GM23338 (cell line): Measurements from ENCODE around the gene DIP2B. TPM values are rescaled to one million over a fixed set of nuclear protein-coding genes. Genes with fewer than 3 reads are reported as not detected.
A peak's percentile ranks its signal among the peaks of the same experiment; 100 is the strongest.

Experiments
- ATAC-seq: fragments of 200-7000 bp; cut with Tn5 transposase; 3 replicates; pipeline ENCODE4 v1.9.1; 2020
- DNase-seq: peaks from one replicate; pipeline ENCODE4 v3.0.0-alpha.2; 2015; ENCODE audit warnings: low spot score
- H2AFZ ChIP-seq: fragments of 200-600 bp; sonication (generic); 2 replicates; pipeline ENCODE4 v1.8.0; 2016; ENCODE audit warnings: antibody characterized with exemption, mild to moderate bottlenecking, moderate library complexity
- H3F3A ChIP-seq: fragments of 200-600 bp; sonication (generic); replicated peaks from 2 replicates; pipeline ENCODE4 v1.8.0; 2017; ENCODE audit warnings: antibody characterized with exemption, mixed run types, low read depth
- H3K27ac ChIP-seq: fragments of 200-600 bp; sonication (generic); 2 replicates; pipeline ENCODE4 v1.6.1; 2016; ENCODE audit warnings: low read depth
- H3K27me3 ChIP-seq: fragments of 200-600 bp; sonication (generic); 2 replicates; pipeline ENCODE4 v1.8.0; 2016; ENCODE audit warnings: mild to moderate bottlenecking, mixed run types, moderate library complexity; ENCODE audit not compliant: insufficient read depth
- H3K36me3 ChIP-seq: fragments of 200-600 bp; sonication (generic); 2 replicates; pipeline ENCODE4 v1.8.0; 2016; ENCODE audit warnings: mild to moderate bottlenecking; ENCODE audit not compliant: insufficient read depth
- H3K4me1 ChIP-seq: fragments of 200-600 bp; sonication (generic); 2 replicates; pipeline ENCODE4 v1.8.0; 2016; ENCODE audit warnings: mild to moderate bottlenecking, moderate library complexity; ENCODE audit not compliant: insufficient read depth
- H3K4me2 ChIP-seq: fragments of 200-600 bp; sonication (generic); 2 replicates; pipeline ENCODE4 v1.7.1; 2017; ENCODE audit warnings: mixed run types
- H3K4me3 ChIP-seq: fragments of 200-600 bp; sonication (generic); 2 replicates; pipeline ENCODE4 v1.6.1; 2016; ENCODE audit warnings: mixed run types
- H3K79me2 ChIP-seq: fragments of 200-600 bp; sonication (generic); replicated peaks from 2 replicates; pipeline ENCODE4 v1.8.0; 2017; ENCODE audit warnings: mild to moderate bottlenecking; ENCODE audit not compliant: insufficient read depth
- H3K9me2 ChIP-seq: fragments of 200-600 bp; sonication (generic); 2 replicates; pipeline ENCODE4 v1.8.0; 2017; ENCODE audit not compliant: insufficient read depth
- H4K20me1 ChIP-seq: fragments of 200-600 bp; sonication (generic); replicated peaks from 2 replicates; pipeline ENCODE4 v1.8.0; 2017; ENCODE audit warnings: mild to moderate bottlenecking; ENCODE audit not compliant: insufficient read depth
- H3K27ac Mint-ChIP-seq: 2 replicates; pipeline ENCODE4 v1.8.0; 2020; ENCODE audit warnings: inconsistent platforms, mild to moderate bottlenecking, moderate library complexity, mixed read lengths
- H3K27me3 Mint-ChIP-seq: 3 replicates; pipeline ENCODE4 v1.8.0; 2022; ENCODE audit warnings: low read depth, mild to moderate bottlenecking, moderate library complexity, mixed read lengths, inconsistent platforms; ENCODE audit not compliant: insufficient read depth, poor library complexity
- H3K36me3 Mint-ChIP-seq: 3 replicates; pipeline ENCODE4 v1.8.0; 2021; ENCODE audit warnings: low read depth, mild to moderate bottlenecking, inconsistent platforms, moderate library complexity, mixed read lengths
- H3K4me1 Mint-ChIP-seq: 3 replicates; pipeline ENCODE4 v1.8.0; 2020; ENCODE audit warnings: mild to moderate bottlenecking, inconsistent platforms, mixed read lengths
- H3K4me3 Mint-ChIP-seq: 3 replicates; pipeline ENCODE4 v1.8.0; 2021; ENCODE audit warnings: moderate library complexity, mild to moderate bottlenecking, inconsistent platforms, mixed read lengths
- H3K9me3 Mint-ChIP-seq: 3 replicates; pipeline ENCODE4 v1.8.0; 2020; ENCODE audit warnings: moderate library complexity, mild to moderate bottlenecking, inconsistent platforms, mixed read lengths
- CREB1 ChIP-seq: fragments of 250-450 bp; sonication (Bioruptor Pico); IDR thresholded peaks from 2 replicates; pipeline ENCODE4 v1.5.0; 2020; ENCODE audit warnings: low read depth, mild to moderate bottlenecking, moderate library complexity
- CTCF ChIP-seq, 2 experiments: fragments of 200-600 bp in 1 of 2; sonication (generic) in 1 of 2; conservative IDR thresholded peaks; 2 replicates each; pipeline versions ENCODE4 v1.5.1 to v1.6.1; 2016 to 2017; ENCODE audit warnings: antibody characterized with exemption in 2 of 2, low read depth in 2 of 2, mild to moderate bottlenecking in 2 of 2, moderate library complexity in 1 of 2
- ETS1 ChIP-seq: IDR thresholded peaks from 2 replicates; pipeline ENCODE4 v1.6.1; 2016; ENCODE audit warnings: antibody characterized with exemption
- EZH2 ChIP-seq: fragments of 200-600 bp; sonication (generic); IDR thresholded peaks from one replicate; pipeline ENCODE4 v1.8.0; 2017; ENCODE audit warnings: antibody characterized with exemption, mild to moderate bottlenecking, low read depth; ENCODE audit not compliant: unreplicated experiment
- EZH2phosphoT487 ChIP-seq: fragments of 200-600 bp; sonication (generic); IDR thresholded peaks from one replicate; pipeline ENCODE4 v1.8.1; 2018; ENCODE audit warnings: antibody characterized with exemption; ENCODE audit not compliant: unreplicated experiment
- JUNB ChIP-seq: IDR thresholded peaks from one replicate; pipeline ENCODE4 v1.6.1; 2016; ENCODE audit warnings: antibody characterized with exemption; ENCODE audit not compliant: unreplicated experiment
- NANOG ChIP-seq: IDR thresholded peaks from 2 replicates; pipeline ENCODE4 v1.6.1; 2016; ENCODE audit warnings: antibody characterized with exemption, borderline replicate concordance
- POLR2AphosphoS5 ChIP-seq: IDR thresholded peaks from 2 replicates; pipeline ENCODE4 v1.6.1; 2016; ENCODE audit warnings: antibody characterized with exemption, low read depth
- REST ChIP-seq: IDR thresholded peaks from one replicate; pipeline ENCODE4 v1.6.1; 2018; ENCODE audit warnings: antibody characterized with exemption; ENCODE audit not compliant: unreplicated experiment
- STAT1 ChIP-seq: IDR thresholded peaks from one replicate; pipeline ENCODE4 v1.6.1; 2016; ENCODE audit warnings: antibody characterized with exemption; ENCODE audit not compliant: unreplicated experiment
- ZNF114 ChIP-seq: fragments of 250-450 bp; sonication (Bioruptor Pico); IDR thresholded peaks from 2 replicates; pipeline ENCODE4 v1.5.0; 2020; ENCODE audit warnings: mild to moderate bottlenecking, moderate library complexity
- ZNF331 ChIP-seq: fragments of 250-450 bp; sonication (Bioruptor Pico); IDR thresholded peaks from 2 replicates; pipeline ENCODE4 v1.5.0; 2020; ENCODE audit warnings: low read depth, mild to moderate bottlenecking, moderate library complexity
- ZNF462 ChIP-seq: fragments of 250-450 bp; sonication (Bioruptor Pico); IDR thresholded peaks from 2 replicates; pipeline ENCODE4 v1.5.0; 2020; ENCODE audit warnings: mild to moderate bottlenecking, moderate library complexity
- polyA plus RNA-seq: library from polyadenylated mRNA; unstranded; fragments of >200 nt; fragmentation: Nextera tagmentation; extraction: Ambion mirVana; gene quantifications from 2 replicates; pipeline ENCODE4 v1.2.1, GENCODE V29; 2016
- total RNA-seq: library from RNA; depleted of rRNA; stranded (reverse); fragments of >200 nt; shearing (Covaris generic); gene quantifications from 2 replicates; pipeline ENCODE4 v1.2.3, GENCODE V29; 2014

DIP2B gene
- total and polyA plus RNA-seq, 2 experiments from 2014 or later: 8.0 to 36.4 TPM

- ATAC-seq (no peak), DNase-seq (no peak)
- Mint-ChIP-seq H3K9me3 (no peaks in the 10 kb centered on the region), H3K27me3 (peaks cover 3% of the 10 kb centered on the region), H3K27ac (peak overlapping the region; percentile 62; the same call in 1 of the 2 replicates), H3K4me3 (no peak overlapping the region), H3K36me3 (peaks cover 11% of the 10 kb centered on the region), H3K4me1 (peaks cover 11% of the 10 kb centered on the region)
- Histone ChIP-seq H3F3A (no peaks in the 10 kb centered on the region), H3K27me3 (no peaks in the 10 kb centered on the region), H3K9me2 (no peaks in the 10 kb centered on the region), H4K20me1 (no peaks in the 10 kb centered on the region), H3K79me2 (0 out of 2 replicates have a peak, but pooled peaks cover 4% of the 10 kb centered on the region), H3K36me3 (peaks cover 5% of the 10 kb centered on the region; the same call in 1 of the 2 replicates), H3K4me1 (peaks cover 4% of the 10 kb centered on the region; the same call in 1 of the 2 replicates), H3K27ac (no peak overlapping the region), H3K4me3 (no peak overlapping the region), H2AFZ (no peak overlapping the region), H3K4me2 (no peak overlapping the region)
- no peak for TF ChIP-seq JUNB
- TF ChIP-seq POLR2AphosphoS5: no peak
- no peak for TF ChIP-seq NANOG
- TF ChIP-seq CTCF (conservative IDR thresholded peaks at IDR 0.05; ENCODE audit: low read depth in 2 of 2): no peak
- no peak for TF ChIP-seq EZH2phosphoT487
- TF ChIP-seq ZNF114 (CRISPR knock-in tag): no peak
- no peak for TF ChIP-seq REST
- TF ChIP-seq CREB1 (CRISPR knock-in tag): no peak
- no peak for TF ChIP-seq ZNF462 (CRISPR knock-in tag)
- no peak for TF ChIP-seq STAT1
- no peak for TF ChIP-seq ETS1
- TF ChIP-seq ZNF331 (CRISPR knock-in tag): no peak
- TF ChIP-seq EZH2: no peak
Observed at GRCh38 chr12:50634379-50634778, 129.6 kb downstream of the DIP2B start.
